ENCODE data around the gene DCAF8L2.
A peak's percentile ranks its signal among the peaks of the same experiment; 100 is the strongest.
"Not testable (repeated sequence)": the region's sequence is repeated elsewhere in the genome, so short reads cannot be mapped to it uniquely, and the experiment has no call there.

The DCAF8L2 gene

GRCh38 chrX:27680726-27681125, 90.6 kb downstream of the DCAF8L2 start:
- no peak for DNase-seq

GRCh38 chrX:27683566-27684208, 93.5 kb downstream of the DCAF8L2 start:
- DNase-seq: peak; percentile 72

- DNase-seq: no peak
Measured at GRCh38 chrX:27694667-27695066, 104.5 kb downstream of the DCAF8L2 start.

- no peak for DNase-seq
Measured at GRCh38 chrX:27706526-27706925, 116.4 kb downstream of the DCAF8L2 start.

GRCh38 chrX:27715610-27716009, 125.5 kb downstream of the DCAF8L2 start:
- no peak for DNase-seq

GRCh38 chrX:27728291-27728690, 138.1 kb downstream of the DCAF8L2 start:
- no peak for DNase-seq

GRCh38 chrX:27731962-27732361, 141.8 kb downstream of the DCAF8L2 start:
- no peak for DNase-seq

GRCh38 chrX:27735914-27736313, 145.8 kb downstream of the DCAF8L2 start:
- DNase-seq: no peak

GRCh38 chrX:27740933-27741332, 150.8 kb downstream of the DCAF8L2 start:
- no peak for DNase-seq

GRCh38 chrX:27743521-27743920, 153.4 kb downstream of the DCAF8L2 start:
- not testable (repeated sequence) for DNase-seq

GRCh38 chrX:27746516-27746915, 156.4 kb downstream of the DCAF8L2 start:
- peak; percentile 83 for DNase-seq

GRCh38 chrX:27750298-27750697, 160.2 kb downstream of the DCAF8L2 start:
- DNase-seq: not testable (repeated sequence)

- no peak for DNase-seq
Measured at GRCh38 chrX:27751976-27752375, 161.8 kb downstream of the DCAF8L2 start.

GRCh38 chrX:27765718-27766117, 175.6 kb downstream of the DCAF8L2 start:
- no peak for DNase-seq

- no peak for DNase-seq
Measured at GRCh38 chrX:27767387-27767786, 177.2 kb downstream of the DCAF8L2 start.

GRCh38 chrX:27775984-27776383, 185.8 kb downstream of the DCAF8L2 start:
- no peak for DNase-seq

- DNase-seq: peak; percentile 16
Measured at GRCh38 chrX:27796640-27797257, 206.6 kb downstream of the DCAF8L2 start.

- DNase-seq: no peak
Measured at GRCh38 chrX:27797575-27797974, 207.4 kb downstream of the DCAF8L2 start.
